Midbrain (tissue), 1 donor: ENCODE results near the gene GDE1.

ENCODE experiments used
- DNase-seq: peaks from one replicate; lab custom pipeline; 2025; lab: John Stamatoyannopoulos, UW

GDE1 gene

DNA sequence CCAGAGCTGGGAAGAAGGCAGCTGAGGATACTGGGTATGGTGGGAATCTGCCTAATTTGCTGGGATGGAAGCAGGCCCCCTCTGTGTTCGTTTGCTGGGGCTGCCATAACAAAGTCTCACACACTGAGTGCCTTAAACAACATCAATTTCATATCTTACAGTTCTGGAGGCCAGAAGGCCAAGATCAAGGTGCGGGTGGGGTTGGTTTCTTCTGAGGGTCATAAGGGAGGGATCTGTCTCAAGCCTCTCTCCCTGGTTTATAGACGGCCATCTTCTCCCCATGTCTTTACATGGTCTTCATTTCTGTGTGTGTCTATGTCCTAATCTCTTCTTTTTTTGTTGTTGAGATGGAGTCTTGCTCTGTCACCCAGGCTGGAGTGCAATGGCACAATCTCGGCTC is 35.8 kb downstream of the GDE1 start:
- DNase-seq = no peak

DNA sequence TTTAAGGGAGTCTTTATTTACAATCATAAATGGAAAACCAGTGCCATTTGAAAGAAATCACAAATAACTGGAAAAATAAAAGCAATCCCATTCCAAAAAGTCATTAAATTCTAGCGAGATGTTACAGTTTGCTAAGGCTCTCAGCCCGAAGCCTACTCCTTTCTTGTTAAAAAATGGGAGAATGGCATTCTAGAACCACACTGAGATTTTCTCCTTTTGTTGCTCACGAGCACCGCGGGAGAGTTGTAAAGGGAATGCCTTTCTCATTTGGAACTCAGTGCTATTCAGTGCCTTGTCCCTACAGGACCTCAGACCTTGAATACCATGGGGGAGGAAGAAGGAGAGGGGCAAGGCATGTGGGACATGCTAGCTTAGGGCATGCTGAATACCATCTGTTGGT is 36.3 kb downstream of the GDE1 start:
- DNase-seq = no peak

DNA sequence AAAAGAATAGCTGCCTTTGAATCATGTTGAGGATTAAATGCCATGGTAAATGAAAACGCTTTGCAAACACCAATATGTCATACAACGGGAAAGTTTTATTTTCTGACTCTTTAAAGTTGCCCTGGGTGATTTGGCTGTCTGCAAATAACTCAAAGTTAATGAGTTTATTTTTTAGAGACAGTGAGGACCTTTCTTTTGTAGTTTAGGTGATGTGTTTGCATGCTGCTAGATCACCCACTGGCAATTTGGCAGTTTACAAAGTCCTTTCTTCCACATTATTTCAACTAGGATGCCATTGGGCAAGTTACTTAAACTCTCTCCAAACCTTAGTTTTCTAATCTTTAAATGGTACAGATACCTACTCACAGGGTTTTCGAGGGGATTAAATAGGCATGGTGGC is 37.8 kb downstream of the GDE1 start:
- DNase-seq = no peak

DNA sequence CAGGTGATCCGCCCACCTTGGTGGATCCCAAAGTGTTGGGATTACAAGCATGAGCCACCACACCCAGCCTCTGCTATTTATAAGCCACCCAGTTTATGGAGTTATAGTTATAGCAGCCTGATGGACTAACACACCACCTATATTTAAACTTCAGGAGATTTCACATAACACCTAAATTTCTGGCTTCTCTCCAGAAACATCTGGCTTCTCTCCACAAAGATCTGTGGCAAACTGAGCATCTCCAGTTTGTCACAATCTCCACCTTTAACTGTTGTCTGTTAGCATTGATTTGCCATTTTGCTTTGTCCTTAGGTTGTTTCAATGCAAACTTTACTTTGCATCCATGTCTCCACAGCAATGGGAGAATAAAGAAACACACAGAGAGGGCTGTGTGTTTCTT is 39.6 kb downstream of the GDE1 start:
- no peak for DNase-seq

DNA sequence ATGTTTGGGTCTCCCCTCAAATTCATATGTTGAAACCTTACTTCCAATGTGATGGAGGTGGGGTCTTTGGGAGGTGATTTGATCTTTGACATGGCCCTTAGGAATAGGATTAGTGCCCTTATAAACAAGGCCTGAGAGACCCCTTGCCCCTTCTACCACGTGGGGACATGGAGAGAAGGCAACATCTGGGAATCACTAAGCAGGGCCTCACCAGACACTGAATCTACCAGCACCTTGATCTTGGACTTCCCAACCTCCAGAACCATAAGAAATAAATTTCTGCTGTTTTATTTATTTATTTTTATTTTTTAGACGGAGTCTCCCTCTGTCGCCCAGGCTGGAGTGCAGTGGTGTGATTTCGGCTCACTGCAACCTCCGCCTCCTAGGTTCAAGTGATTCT is 40.1 kb downstream of the GDE1 start:
- no peak for DNase-seq

DNA sequence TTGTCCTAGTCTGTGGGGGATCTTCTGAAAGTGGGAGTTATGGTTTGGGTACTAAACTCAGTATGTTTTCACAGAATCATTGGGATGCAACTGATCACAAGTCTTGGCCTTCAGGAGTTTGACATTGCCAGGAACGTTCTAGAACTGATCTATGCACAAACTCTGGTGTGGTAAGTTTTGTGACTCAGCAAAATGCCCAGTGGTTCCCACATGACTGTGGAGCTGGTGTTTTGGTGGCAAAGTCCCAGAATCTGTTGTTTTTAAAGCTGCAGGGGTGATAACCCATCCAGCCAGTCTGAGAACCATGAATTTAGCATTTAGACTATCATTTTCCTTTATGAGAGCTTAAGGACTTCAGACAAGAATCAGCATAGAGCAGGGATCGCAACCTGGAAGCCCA is 40.6 kb downstream of the GDE1 start:
- DNase-seq = no peak

DNA sequence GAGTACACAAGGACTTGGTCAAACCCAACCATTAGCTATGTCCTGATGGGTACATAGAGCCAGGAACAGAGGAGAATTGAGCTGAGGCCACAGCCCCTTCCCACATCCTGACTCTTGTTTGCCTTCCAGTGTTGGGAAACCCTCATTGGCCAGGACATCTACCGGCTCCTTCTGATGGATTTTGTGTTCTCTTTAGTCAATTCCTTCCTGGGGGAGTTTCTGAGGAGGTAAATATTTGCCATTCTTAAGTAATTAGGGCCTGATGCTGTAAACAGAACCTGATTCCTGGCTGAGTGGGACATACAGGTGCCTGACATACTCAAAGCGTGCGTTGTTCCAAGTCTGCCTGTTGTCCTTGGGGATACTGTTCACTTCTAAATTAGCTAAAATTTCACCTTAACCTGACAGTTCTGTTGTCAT is 42.6 kb downstream of the GDE1 start:
- no peak for DNase-seq

DNA sequence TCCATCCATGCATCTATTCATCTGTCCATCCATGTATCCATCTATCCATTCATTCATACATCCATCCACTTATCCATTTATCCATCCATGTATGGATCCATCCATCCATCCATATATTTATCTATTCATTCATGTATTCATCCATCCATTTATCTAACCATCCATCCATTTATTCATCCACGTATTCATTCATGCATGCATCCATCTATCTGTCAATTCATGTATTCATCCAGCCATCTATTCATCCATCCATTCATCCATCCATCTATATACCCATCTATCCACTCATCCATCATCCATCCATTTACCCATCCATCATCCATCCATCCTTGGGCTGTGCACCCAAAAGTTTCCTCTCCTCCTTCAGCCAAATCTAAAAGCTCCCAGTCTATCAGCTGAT is 43.4 kb downstream of the GDE1 start:
- no peak for DNase-seq

DNA sequence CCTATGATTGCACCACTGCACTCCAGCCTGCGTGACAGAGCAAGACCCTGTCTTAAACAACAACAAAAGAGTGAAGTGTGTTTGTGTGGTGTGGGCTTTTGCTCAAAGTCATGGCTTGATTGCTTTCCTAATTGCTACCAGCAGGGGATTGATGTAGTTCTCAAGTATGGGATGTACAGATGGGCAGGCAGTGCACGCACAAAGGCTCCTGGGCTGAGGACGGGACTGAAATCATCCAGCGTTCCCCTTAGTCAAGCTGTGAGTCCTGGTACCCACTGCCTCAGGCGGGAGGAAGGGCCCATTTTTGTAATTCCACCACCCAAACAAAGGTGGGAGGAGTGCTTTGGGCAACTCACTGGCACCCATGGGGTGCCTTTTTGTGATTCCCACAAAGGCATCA is 47.3 kb downstream of the GDE1 start:
- DNase-seq = no peak

DNA sequence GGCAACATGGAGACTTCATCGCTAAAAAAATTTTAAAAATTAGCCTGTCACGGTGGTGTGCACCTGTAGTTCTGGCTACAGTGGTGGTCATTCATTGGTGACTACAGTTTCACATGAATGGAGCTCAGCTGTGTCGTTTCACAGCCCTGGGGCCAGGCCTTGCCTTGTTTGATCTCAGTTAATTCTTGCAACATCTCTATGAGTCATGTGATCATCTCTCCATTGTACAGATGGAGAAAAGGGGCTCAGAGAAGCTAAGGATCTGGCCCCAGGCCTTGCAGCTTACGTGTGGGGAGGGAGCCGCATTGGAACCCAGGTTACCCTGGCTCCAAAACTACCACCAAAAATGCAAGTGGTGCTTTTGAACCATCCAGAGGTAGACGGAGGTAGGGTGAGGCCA is 49.4 kb downstream of the GDE1 start:
- DNase-seq = no peak

DNA sequence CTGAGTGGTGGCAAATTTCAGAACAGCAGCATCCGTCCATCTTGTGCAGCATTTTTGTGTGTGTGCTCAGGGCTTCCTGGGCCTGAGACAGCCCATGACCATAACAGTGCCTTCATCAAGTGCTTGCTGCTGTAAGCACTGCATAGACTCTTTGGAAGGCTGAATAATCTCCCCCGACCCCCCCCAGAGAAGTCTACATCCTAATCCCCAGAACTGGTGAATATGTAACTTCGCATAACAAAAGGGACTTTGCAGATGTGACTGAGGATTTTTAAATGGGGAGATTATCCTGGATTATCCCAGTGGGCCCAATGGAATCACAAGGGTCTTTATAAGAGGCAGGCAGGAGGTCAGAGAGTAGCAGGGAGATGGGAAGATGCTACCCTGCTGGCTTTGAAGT is 53.6 kb downstream of the GDE1 start:
- no peak for DNase-seq

DNA sequence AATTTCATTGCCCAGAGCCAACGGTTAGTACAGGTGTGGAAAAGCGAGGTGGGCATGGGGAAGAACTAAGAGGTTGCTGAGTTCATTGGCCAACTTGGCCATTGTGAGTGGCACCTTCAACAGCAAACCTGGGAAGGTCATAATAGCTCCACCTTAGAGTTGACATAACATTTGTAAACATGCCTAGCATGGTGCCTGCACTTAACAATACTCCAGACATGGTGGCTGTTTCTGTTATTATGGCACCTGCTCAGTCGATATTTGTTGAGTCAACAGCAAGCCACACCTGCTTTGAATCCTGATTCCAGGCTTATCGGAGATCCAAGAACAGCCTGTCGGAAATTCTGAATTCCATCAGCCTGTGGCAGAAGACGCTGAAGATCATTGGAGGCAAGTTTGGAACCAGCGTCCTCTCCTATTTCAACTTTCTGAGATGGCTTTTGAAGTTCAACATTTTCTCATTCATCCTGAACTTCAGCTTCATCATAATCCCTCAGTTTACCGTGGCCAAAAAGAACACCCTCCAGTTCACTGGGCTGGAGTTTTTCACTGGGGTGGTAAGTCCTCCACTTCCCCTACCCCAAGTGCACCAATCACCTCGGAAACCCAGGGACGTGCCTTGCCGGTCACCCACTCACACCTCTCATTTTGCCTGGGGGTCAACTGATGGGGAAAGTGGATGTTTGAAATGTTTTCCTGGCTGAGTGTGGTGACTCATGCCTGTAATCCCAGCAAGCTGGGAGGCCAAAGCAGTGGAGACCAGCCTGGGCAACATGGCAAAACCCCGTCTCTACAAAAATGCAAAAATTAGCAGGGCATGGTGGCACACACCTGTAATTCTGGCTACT is 58.2 kb downstream of the GDE1 start:
- DNase-seq = no peak

DNA sequence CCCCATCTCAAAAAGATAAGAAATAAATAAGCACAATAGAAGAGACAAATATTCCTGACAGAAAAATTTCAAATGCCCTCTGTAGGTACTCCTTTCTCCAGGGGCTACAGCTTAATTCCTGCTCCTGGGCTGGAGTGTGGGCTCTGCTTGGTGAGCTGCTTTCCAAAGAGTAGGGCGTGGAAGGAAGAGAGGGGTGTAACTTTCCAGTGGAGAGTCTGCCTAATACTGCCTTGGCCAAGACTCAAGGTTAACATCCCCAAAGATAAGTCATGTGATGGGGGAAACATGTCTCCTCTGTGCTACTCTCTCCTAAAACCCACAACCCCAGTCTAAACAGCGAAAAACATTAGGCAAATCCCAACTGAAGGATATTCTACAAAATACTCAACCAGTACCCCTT is 61.5 kb downstream of the GDE1 start:
- DNase-seq = no peak

DNA sequence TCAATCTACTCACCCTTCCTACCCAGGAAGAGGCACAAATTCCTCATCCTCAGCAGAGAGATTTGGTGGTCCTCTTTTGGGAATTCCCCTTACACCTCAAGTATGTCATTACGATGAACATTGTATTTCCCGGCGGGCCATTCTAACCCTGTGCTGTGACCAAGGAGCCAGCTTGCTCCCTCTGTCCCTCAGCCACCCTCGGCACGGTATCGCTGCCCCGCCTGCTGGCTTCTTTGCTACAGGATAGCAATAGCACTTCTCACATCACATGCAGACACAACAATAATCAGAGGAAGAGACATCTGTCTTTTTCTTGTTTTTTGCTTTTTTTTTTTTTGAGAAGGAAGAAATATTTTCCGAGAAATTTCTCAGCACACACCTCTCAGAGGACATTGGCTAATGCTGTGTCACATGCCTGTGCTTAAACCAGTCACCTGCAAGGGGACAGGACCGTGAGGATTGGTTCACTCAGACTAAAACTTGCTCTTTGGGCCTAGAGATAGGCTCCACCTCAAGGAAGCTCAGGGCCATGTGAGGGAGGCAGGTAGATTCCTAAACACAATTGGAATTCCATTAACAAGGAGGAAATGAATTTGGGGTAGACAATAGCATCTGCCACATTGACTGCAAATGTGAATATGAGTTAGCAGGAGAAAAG is 63.0 kb downstream of the GDE1 start:
- DNase-seq = no peak
